Measurements from ENCODE around the gene IQGAP3.

- no peak for TF ChIP-seq CTCF (conservative IDR thresholded peaks at IDR 0.05; ENCODE audit: low read depth in 2 of 2)
- no peak for TF ChIP-seq EZH2 (IDR thresholded peaks at IDR 0.05; ENCODE audit: low read depth, unreplicated experiment)
- TF ChIP-seq EZH2phosphoT487 (IDR thresholded peaks at IDR 0.05; ENCODE audit: unreplicated experiment) = no peak
- no peak for TF ChIP-seq STAT1 (IDR thresholded peaks at IDR 0.05; ENCODE audit: unreplicated experiment)
- no peak for TF ChIP-seq POLR2AphosphoS5 (IDR thresholded peaks at IDR 0.05; ENCODE audit: low read depth)
- no peak for TF ChIP-seq CREB1 (CRISPR knock-in tag; IDR thresholded peaks at IDR 0.05; ENCODE audit: low read depth)
Measured at GRCh38 chr1:156525071-156525501, 47.3 kb downstream of the IQGAP3 start.

Data from GM23338 (cell line).